ENCODE results near the gene COX10.

- no peak for TF ChIP-seq CTCF (IDR thresholded peaks at IDR 0.05)
- no peak for TF ChIP-seq POLR2A (IDR thresholded peaks at IDR 0.05)
Measured at GRCh38 chr17:14072881-14073280, 3.6 kb downstream of the COX10 start.

Measured in body of pancreas (tissue), 4 donors.